CD4-positive, alpha-beta T cell treated with Interleukin-12 subunit alpha and Interleukin-12 subunit beta, for 1 hour (primary cell): ENCODE results near the gene DGCR6L.
"Not testable (repeated sequence)": the region's sequence is repeated elsewhere in the genome, so short reads cannot be mapped to it uniquely, and the experiment has no call there.

Experiments
- DNase-seq: peaks from one replicate; pipeline ENCODE4 v3.0.0-alpha.2; 2020

The DGCR6L gene

DNA sequence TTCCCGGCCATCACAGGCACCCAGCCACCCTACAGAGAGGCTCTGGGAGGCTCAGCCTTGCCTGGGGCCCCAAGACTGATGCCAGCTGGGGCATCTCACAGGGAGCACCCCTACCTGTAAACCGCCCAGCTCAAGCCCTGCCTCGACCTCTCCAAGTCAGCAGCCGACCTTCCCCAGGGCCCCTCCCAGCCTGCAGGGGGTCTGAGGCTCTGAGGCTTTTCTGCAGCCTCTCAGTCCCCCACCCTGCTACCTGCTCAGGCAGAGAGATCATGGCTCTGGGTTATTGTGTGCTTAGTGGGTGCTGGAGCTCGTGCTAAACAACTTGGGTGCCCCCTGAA lies 28.6 kb downstream of the DGCR6L start:
- DNase-seq: no peak

DNA sequence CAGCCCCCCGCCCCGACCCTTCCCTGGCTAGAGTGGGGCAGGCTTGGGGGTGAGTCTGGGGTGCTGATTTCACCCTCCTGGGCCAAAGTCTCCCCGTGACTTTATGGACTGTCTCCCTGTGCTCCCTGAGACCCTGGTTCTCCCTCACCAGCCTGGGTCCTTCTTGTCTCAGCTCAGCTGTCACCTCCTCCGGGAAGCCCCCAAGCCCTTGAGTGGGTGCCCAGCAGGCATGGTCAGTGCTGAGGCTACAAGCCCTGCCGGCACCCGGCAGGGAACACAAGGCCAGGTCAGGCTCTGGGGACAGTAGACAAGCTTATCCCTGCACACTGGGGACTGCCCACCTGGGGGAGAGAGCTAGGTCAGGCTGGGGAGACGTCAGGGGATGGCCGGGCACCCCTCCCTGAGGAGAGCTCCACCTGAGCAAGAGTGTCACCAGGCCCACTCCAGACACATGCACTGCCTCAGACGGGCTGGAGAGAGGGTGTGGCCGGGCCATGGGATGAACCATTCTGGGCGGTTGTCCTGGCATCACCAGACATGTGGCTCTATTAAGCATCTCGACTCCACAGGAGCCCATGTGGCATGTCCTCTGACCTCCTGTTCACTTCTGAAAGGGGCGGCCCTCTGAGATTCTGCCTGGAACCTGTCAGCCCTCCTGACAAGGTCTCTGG lies 29.1 kb downstream of the DGCR6L start:
- DNase-seq: no peak

DNA sequence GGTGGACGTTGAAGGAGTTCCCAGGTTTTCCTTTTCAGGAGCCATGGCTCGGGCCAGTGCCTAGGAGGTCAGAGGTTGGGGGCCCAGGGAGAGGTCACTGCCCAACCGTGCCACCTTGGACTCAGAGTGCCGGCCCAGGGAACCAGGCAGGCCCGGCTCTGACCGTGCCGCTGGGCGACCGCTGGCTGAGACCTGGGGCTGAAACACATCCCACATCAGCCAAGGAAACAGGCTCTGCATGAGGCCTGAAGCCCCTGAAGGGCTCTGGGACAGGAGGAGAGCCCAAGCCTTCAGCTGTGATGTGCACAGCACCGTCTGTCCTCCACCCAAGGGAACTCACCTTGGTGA lies 29.8 kb downstream of the DGCR6L start:
- no peak for DNase-seq

DNA sequence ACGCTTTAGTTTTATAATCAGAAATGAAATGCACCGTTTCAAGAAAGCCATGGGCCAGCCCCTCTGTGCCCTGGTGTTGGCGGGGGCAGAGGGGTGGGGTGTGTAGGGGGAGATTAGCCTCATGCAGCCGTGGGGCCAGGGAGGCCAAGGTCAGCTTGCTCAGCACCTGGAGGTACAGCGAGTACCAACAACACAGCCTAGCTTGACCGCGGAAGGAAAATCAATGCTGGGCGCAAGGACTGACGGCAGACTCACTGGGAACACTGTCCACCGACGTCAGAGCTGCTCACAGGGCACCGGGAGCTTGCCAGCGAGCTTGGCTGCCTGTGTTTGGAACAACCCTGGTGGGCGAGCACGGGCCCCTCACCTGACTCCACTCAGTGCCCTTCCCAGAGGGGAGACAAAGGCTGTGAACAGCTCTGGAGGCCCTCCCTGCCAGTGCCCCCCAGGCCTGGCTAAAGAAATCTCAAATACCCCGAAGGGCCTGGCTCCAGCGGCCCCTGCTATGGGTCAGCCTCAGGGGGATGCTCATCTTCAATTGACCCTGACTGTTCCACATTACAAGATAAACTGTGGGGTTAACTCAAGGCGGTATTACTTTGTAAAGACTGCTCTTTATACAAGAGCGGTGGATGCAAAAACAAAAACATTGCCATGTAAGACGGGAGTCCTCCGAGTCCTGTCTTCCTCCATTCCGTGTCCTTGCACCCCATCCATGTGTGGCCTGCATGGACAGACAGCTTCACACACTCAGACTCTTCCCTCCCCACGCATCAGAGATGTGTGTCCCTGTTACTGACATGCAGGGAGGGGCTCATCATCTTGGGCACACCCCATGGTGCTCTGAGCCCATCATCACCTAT lies 30.4 kb downstream of the DGCR6L start:
- not testable (repeated sequence) for DNase-seq

DNA sequence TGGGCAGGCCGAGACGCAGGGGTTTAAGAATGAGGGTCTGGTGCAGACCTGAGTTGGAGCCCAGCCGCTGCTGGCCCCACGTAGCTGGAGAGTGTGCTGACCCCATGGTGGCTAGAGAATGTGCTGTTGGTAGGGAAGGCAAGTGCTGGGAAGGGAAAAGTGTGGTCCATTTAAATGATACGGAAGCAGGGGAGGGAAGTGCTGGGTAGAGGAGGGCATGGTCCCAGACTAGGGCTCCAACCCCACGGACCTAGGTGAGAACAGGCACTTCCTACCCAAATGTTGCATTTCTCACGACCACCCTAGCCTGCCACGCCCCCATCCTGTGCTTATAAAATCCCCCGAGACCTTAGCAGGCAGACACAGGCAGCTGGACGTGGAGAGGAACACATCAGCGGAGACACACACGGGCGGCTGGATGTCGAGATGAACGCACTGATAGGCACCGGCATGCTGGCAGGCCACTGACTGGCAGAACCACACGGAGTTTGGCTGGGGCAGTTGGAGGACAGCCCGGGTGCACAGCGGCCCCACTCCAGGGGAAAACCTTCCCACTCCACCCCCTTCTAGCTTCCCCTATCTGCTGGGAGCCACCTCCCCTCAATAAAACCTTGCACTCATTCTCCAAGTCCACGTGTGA lies 33.0 kb downstream of the DGCR6L start:
- not testable (repeated sequence) for DNase-seq

DNA sequence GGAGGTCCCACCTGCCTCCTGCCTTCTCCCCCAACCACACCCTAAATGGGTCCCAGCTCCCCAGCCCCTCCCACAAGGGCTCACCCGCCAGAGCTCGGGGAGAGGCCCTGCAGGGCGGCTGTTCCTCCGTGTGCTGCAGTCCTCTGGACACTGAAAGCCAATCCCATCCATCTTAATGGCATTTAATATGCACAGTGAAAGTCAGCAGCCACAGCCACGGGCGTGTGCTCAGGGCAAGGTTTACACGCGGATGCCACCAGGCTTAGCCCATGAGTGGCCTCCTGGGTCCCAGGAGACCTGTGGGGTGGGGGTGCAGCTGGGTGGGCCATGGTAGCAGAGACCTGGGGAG lies 33.6 kb downstream of the DGCR6L start:
- not testable (repeated sequence) for DNase-seq

DNA sequence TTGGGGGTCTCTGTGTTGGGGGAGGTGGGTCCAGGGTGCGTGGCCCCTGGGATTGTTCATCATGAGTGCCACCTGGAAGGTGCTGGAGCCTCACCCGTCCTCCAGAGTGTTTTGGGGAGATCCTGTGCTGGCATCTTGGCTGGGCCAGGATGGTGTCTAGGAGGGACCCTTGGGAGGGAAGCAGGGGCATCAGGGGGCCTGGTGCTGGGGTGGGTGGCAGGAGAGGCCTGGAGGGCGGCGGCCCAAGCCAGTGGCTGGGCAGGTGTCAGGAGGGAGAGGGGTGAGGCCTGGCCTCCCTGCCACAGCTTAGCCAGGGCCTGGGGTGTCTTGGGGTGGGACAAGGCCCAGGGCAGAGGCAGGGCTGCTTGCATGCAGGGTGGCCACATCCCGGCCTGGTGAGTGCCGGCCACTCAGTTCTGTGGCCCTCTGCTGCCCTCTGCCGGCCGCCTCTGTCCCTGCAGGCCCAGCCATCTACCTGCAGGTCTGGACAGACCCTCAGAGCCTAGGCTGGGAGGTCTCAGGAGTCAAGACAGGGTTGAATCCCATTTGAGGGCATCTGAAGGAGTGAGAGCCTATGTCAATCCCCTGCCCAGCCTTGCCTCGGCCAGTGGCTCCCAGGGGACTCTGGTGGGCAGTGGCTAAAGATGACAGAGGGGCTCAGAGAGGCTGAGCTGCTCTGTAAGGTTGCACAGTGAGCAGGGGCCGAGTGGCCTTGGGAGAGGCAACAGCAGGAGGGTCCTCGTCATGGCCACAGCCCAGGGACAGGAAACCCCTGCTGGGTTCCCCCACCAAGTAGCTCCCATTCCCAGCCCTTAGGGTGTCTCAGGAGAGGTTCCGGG lies 34.2 kb downstream of the DGCR6L start:
- DNase-seq: peak; percentile 70

DNA sequence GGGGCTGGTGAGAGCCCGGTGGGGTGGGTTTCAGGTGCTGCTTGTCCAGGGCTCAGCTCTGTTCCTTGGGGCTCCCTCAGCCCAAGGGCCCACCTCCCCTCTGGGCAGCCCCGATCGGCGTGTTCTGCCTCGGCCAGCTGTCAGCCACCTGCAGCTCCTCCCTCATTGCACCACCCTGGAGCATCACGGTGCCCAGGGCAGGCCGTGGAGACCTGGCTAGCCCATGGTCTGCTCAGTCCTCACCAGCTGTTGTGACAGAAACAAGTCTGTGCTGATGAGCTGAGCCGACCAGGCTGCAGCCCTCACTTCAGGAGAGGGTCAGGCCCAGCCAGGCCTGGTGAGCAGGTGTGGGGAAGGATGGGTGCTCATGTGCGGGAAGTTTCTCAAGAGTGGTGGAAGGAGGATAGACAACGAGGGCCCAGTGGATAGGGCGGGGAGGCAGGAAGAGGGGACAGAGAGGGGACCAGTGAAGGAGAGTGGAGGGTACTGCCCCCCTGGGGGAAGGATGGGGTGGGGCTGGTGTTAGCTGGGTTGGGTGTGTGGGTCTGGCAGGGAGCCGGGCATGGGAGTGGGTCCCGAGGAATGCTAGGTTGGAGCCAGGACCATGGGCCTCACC lies 35.3 kb downstream of the DGCR6L start:
- no peak for DNase-seq

DNA sequence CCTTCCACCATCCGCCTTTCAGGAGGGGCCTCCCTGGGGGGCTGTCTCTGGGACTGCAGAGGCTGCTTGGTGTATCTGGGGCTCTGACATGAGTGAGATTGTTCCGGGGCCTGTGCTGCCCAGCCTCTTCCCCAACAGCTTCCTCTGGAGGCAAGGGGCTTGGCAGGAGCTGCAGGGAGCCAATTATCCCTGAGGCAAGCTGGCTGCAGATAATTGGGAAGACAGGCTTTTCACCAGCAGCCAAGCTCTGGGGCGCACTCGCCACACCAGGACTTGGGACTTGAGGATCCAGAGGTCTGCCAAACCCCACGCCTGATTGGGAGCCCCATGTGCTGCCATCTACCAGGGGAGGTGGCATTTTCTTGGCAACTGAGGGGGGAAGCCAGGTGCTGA lies 36.2 kb downstream of the DGCR6L start:
- no peak for DNase-seq

DNA sequence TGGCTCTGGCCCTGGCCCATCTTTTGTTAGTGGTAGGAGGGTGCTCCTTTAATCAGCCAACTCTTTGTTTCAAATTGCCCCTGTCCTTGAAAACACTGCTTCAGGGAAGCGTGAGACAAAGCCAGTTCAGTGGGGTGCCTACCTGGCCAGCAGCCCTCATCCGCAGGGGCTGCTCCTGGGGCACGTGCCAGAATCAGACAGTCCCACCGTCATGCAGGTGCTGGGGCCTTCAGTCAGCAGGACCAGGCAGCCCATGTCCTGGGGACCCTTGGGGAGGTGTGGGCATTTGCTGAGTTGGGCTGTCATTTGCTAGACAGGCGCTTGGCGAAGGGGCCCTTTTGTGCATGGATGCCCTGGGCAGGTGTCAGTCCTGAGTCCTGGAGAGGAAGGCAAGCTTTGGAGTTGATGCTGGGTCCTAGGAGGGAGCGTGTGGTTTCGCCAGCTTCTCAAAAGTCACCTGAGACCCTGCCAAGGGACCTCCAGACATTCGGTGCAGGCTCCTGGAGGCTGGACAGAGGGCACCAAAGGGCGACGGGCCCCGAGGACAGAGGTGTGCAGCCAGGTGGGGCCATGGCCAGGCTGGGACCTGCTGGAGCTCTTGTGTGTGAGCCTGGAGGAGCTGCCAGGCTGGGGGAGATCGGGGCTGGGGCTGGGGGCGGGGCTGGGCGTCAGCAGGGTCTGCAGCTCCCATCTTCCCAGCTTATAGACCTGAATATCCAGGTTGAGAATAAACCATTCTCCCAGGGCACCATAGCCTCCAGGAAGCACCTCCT lies 36.8 kb downstream of the DGCR6L start:
- DNase-seq: no peak

DNA sequence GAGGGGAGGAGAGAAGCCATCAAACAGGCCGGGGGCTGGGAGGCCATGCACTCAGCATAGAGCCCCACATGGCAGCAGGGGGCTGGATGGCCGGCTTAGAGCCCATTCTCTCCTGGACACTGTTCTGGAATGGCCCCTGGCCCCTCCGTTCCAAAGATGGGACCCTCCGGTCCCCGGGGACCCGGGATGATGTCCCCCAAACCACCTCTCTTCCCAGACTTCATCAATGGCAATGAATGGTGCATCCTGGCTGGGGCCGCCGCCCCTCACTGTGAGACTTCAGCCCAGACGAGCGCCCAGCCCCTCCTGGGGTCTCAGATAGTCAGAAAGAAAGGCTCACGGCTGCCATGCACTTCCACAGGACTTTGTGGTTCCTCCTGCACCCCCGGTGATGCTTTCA lies 38.0 kb downstream of the DGCR6L start:
- no peak for DNase-seq

DNA sequence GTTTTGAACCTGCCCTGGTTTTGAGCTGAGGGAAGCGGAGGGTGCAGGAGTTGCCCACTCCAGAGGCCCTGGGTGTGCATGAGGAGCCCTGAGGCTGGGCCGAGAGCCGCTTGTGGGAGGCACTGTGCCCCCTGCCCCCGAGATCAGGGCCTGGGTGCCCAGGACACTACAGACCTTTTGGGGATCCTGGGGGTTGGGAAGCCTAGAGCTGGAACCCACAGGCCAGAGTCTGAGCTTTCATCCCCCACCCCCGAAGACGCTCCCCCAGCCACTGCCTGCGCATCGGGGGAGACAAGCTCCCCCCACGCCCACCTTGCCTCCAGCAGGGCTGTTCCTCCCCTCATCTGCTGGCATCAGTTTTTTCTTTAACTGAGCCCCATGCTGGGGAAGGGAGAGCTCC lies 38.4 kb downstream of the DGCR6L start:
- DNase-seq: not testable (repeated sequence)

DNA sequence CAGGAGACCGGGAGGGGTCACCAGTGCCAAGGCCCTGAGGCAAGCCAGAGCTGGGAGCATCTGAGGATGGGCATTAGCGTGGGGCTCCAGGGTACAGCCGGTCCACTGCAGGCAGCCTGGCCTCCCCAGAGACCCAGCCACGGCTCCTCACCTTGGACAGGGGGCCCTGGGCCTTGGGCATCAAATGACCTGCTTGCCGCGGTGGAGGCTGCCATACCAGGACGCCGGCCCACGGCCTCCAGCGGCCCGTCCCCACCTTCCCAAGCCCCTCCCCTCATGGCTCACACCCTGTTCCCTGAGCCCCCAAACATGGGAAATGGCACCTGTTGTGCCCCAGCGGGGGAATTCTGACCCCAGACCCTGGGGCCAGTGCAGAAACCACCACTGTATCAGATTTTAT lies 39.0 kb downstream of the DGCR6L start:
- no peak for DNase-seq

DNA sequence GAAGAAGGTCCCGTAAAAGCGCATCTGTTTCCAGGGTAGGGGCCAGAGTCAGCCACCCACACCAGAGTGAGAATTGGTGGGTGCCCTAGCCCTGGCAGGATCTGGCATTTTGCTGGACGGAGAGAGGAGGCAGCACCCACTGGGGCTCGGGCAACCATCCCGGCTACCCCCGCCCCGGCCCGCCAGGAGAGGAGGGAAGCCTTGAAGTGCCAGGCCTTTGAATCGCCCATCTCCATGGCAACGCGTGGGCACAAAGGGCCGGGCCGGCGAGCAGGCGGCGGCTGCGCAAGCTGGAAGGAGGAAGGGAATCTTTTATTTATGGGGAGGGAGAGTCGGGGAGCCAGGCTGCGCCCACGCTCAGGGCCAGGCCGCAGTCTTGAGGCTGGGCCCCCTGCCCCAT lies 39.7 kb downstream of the DGCR6L start:
- DNase-seq: not testable (repeated sequence)

DNA sequence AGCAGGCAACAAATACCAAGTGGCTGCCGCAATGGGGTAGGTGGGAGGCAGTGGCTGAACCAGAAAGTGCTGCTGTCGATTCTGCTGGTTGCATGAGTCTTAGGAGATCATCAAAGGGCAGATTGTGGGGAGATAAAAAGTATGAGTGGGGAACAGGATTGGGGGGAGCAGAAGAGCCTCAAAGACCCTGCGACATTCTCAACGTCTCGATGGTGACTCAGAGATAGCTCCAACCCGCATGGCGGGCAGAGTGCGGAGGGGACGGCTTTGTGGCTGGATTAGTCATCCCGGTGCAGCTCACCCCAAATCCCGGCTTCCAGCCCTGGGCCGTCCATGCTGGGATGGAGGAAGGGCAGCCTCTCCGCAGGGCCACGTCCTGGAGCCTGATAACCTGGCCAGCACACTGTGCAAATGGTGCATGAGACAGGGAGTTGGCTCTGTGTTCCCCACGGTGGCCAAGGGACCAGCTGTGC lies 40.2 kb downstream of the DGCR6L start:
- no peak for DNase-seq

DNA sequence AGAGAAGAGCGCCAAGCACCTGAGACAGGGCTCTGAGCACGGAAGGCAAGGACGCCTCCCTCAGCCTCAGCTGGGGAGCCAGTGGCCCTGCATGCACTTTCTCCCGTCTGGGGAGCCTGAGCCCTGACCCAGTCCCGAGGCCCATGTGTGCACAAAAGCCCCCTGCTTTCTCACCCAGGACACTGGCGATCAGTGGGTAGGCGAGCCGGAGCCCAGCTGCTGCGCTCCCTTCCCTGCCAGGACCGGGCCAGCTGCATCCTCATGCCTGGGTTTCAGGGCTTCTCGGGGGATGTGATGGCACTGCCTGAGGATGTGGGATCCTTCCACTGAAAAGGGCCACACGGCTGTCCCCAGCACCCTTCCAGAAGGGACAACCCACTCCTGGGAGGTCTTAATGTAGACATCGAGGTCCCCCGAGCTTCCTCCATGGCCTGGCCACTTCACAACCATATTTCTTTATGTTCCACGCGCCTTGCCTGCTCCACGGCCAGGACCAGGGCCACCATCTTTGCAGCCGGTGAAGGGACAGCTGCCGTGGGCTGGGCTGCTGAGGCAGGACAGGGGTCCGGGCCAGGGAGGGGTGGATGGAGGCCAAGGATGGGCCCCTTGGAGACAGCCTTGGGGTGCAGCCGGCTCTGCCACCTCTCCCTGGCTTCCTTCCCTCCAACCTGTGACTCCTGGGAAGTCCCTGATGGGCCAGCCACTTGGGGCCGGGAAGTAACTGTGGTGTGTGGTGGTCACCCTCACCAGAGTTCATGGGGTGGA lies 41.0 kb downstream of the DGCR6L start:
- DNase-seq: not testable (repeated sequence)

DNA sequence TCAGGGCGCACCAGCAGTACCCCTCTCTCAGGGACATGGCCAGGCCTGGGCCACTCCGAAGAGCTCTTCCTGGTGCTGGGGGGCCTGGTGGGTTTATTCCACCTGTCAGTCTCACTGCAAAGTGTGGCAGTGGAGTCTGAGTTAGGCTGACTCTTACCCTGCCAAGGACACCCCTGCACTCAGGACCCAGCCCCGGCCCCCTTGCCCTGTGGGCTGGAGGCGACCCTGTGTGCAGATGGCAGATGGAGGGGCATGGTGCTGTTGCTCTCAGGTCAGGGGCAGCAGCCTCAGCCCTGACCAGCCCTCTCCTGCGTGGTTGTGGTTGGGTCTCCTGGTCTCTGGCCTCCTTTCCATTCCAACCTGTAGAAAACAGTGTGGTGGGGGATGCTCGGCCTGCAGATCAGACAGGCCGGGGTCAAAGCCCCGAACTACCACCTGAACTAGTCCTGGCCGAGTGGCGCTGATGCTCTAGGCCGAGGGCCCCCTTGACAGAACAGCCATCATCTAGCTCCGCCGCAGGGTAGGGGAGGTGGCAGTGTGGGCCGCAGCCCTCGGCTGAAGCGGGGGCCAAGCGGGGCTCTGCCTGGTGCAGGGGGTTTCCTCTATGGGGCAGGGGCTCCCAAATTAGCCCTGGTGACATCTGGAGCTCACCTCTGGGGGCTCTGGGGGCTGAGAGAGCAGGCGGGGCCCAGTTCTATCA lies 41.8 kb downstream of the DGCR6L start:
- not testable (repeated sequence) for DNase-seq

DNA sequence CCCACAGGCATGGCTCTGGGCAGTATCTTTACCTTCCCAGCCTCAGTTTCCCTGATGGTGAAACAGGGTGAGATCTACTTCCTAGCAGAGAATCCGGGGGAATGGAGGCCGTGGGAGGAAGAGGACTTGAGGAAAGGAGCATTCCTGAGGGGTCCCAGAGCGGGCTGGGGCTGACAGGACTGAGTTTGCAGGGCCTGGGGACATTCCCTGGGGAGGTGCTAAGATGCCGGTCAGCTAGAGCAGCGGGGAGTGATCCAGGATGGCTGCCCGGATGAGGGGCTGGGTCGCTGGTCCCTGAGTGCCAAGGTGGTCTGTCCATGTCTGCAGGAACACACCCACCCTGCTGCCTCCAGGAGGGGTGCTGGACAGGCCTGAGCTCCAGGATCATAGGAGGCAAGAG lies 43.4 kb downstream of the DGCR6L start:
- DNase-seq: no peak

DNA sequence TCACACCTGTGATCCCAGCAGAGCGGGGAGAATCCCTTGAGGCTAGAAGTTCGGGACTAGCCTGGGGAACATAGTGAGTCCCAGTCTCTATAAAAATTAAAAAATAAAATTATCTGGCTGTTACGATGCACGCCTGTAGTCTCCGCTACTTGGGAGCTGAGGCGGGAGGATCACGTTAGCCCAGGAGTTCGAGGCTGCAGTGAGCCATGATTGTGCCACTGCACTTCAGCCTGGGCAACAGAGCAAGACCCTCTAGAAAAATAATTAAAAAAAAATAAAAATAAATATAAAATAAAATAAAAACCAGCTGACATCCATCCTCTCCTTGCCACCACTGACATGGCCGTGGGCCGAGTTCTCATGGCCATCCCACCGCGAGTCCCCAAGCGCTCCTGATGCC lies 44.0 kb downstream of the DGCR6L start:
- DNase-seq: no peak

DNA sequence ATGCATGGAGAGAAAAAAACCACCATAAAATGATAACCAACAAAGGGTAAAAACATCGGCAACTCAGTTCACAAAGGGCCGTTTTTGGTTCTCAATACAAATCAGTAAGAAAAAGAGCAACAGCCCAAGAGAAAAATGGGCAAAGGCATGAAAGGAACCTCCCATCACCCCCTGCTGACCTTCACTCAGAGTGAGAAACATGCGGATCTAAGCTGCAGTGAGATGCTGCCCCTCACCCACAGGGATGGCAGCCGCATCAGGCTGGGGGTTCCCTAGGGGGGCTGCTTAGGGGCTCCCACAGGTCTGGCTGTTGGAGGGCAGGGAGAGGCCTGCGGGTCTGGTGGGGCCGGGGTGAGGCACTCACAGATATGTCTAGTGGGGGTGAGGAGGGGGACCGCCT lies 44.5 kb downstream of the DGCR6L start:
- not testable (repeated sequence) for DNase-seq
